Stimulated activated CD4-positive, alpha-beta T cell treated with anti-CD3 and anti-CD28 coated beads, Interleukin-15, amount 100 ng/mL, for 48 hours (primary cell): ENCODE data around the gene ZNF532.

Experiments
- DNase-seq, 2 donors: peaks; one replicate each; pipeline ENCODE4 v3.0.0-alpha.2; 2020; ENCODE audit warnings: low read depth in 2 of 2

Gene ZNF532

GRCh38 chr18:58979615-58980014, 114.9 kb downstream of the ZNF532 start:
- no peak for DNase-seq

GRCh38 chr18:58980991-58981390, 116.3 kb downstream of the ZNF532 start:
- no peak for DNase-seq

- DNase-seq: no peak
Measured at GRCh38 chr18:58983260-58984155, 118.8 kb downstream of the ZNF532 start.

DNA sequence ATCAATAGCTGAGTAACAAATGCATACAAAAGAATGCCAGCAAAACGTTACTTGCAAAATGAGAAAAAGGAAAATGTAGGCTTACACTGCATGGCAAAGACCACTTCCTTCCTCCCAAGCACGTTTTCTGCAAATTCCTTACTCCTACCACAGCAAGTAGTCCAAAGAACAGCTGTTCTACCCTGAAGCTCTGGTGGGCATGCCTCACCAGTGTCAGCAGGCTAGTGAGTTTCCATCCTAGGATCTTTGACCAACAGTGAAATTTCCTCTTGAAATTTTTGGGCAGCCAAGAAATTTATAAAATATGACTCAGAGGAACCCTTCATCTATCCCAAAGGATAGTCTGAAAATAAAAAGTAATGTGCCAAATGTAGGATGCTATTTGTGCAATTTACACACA, 123.9 kb downstream of the ZNF532 start:
- no peak for DNase-seq

DNA sequence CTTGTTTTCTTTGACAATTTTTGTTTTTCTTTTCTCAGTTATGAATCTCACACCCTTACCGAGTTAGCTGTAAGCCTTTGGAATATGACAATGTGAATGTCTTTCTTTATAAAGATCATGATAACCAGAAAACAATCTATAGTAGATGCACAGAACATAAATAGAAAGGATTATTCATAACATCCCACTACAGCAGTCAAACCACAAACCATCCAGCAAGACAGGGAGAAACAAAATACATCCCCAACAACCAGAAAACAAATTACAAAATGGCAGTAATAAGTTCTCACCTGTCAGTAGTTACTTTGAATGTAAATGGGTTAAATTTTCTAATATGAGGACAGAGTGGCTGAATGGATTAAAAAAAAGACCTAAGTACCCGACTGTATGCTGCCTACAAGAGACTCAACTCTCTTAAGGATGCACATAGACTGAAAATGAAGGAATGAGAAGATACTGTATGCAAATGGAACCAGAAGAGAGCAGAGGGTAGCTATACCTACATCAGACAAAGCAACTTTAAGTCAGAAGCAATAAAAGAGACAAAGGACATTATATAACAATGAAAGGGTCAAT, 124.6 kb downstream of the ZNF532 start:
- DNase-seq: no peak

DNA sequence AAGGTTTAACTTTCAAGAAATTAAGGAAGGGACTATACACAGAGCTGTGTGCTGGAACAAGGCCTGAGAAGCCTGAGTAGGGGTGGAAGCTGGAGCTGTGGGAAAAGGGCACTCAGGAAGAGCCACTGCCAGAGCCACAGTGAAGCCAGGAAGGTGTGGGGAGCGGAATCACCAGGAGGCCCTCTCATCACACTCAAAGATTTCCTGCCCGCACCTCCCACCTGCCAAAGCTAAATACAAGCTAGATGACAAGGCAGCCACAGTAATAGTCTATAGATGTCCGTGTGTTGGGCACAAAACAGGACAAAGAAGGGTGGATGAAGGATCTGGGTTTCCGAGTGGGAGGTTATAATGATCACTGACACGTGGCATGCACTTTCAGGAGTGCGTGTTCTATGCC, 126.0 kb downstream of the ZNF532 start:
- no peak for DNase-seq

- no peak for DNase-seq
Measured at GRCh38 chr18:58991167-58991798, 126.6 kb downstream of the ZNF532 start.

- no peak for DNase-seq
Measured at GRCh38 chr18:58992301-58993231, 127.9 kb downstream of the ZNF532 start.

GRCh38 chr18:58993260-58993659, 128.6 kb downstream of the ZNF532 start:
- no peak for DNase-seq

- no peak for DNase-seq
Measured at GRCh38 chr18:58995663-58996062, 131.0 kb downstream of the ZNF532 start.

GRCh38 chr18:58996131-58996641, 131.5 kb downstream of the ZNF532 start:
- no peak for DNase-seq

- DNase-seq: no peak
Measured at GRCh38 chr18:58996696-58997095, 132.0 kb downstream of the ZNF532 start.

GRCh38 chr18:58997811-58998337, 133.2 kb downstream of the ZNF532 start:
- no peak for DNase-seq

DNA sequence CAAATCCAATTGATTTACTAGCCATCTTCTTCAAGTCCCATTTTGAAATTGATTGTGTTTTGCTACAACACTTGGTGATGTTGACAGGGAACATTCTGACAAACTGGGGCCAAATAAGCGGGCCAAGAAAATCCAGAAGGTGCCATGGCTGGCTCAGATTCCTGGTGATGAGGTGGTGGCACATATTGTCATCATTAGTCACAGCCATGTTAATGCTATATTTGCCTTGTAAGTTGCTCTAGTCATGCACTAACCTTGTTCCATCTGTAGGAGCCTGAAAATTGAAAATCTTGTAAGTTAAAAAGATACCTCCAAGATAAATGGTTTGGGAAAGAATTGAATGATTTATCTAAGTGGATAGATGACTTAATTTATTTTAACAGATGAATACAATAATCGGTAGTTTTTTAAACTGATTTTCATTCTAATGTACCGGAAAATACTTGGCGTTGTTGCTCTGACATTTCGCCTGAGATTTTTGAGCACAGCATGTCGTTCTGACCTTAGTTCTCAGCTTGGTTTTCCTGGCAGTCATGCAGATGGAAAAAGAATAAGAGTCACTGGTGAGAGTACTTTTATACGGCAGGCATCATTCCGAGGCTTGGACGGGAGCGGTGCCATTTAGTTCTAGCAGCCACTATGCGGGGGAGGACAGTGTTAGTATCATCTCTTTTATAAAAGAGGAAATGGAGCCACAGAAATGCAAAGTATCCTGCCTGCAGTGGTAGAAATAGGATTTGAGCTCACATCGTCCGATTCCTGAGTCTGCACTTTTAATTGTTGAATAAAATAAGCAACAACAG, 133.9 kb downstream of the ZNF532 start:
- DNase-seq: no peak

GRCh38 chr18:59001166-59001565, 136.5 kb downstream of the ZNF532 start:
- DNase-seq: no peak

DNA sequence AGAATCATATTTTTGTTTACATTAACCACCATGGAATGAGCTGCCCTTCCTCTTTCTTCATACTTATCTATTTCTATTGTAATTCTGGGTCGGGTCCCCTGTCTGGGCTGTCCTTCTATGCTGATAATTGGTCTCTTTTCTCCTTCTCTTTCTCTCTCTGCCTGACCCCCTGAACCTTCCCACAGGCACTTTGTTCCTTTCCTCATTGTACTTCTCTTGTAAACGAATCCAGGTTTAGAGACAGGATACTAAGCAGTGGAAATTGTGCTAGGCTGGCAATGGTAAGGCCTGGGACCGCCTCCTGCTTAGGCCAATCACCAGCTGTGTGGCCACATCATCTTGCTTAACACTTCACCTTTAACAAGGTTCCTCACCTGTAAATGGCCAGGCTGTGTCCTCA, 137.0 kb downstream of the ZNF532 start:
- no peak for DNase-seq

DNA sequence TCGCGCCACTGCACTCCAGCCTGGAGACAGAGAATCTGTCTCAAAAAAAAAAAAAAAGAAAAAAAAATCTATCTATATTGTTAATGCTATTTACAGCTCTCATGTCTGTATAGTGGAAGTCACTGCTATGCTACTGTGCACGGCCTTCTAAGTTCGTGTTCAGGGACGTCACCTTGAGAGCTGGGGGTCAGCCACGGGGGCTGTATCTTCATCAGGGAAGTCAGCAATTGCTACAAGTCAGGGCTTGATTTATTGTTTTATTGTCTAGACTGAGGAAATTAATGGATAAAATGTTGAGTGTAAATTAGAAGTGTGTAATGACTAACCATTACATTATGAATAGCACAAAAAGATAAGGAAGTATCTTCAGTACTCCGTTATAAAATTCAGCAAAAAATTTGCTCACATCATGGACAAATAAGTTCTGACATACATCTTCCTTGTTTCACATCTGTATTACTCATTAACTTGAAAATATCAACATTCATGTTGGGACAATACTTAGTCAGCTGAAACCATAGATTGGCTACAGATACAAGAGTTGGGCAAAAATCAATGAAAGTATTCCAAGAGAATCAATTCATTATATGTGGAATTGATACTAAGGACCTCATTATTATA, 138.4 kb downstream of the ZNF532 start:
- no peak for DNase-seq

- no peak for DNase-seq
Measured at GRCh38 chr18:59005262-59005661, 140.6 kb downstream of the ZNF532 start.

GRCh38 chr18:59006461-59007067, 141.9 kb downstream of the ZNF532 start:
- no peak for DNase-seq
